IMR-90 (cell line): ENCODE data around the gene RHBDL1. TPM values are rescaled to one million over a fixed set of nuclear protein-coding genes. Genes with fewer than 3 reads are reported as not detected.

Experiments
- ATAC-seq: fragments of 200-7000 bp; cut with Tn5 transposase; 2 replicates; pipeline ENCODE4 v1.9.1; 2020; ENCODE audit warnings: low read depth, mild to moderate bottlenecking, moderate library complexity
- BruUV-seq: library from RNA; stranded (reverse); fragments of 400-500 nt; replicated peaks from 2 replicates; lab custom pipeline; 2021; lab: Mats Ljungman, UMichigan
- CTCF ChIA-PET: fragments of 300-600 bp; formaldehyde crosslinking; extraction: SDS; loops from one replicate; lab custom pipeline; 2021; ENCODE audit warnings: antibody characterized with exemption; lab: Yijun Ruan, JAX
- POLR2A ChIA-PET: fragments of 300-600 bp; sonication (Branson Sonifier 250); formaldehyde crosslinking; loops from one replicate; lab custom pipeline; 2022; ENCODE audit warnings: antibody characterized with exemption; ENCODE audit not compliant: unreplicated experiment; lab: Charles Lee
- DNase-seq: peaks from one replicate; pipeline ENCODE4 v3.0.0; 2013
- H2AFZ ChIP-seq: replicated peaks from 2 replicates; pipeline ENCODE3; 2013; ENCODE audit warnings: low read length, mild to moderate bottlenecking; ENCODE audit not compliant: poor library complexity
- H2AK5ac ChIP-seq: 2 replicates; pipeline ENCODE4 v1.6.1; 2013; ENCODE audit warnings: low read depth, low read length, inconsistent platforms
- H2AK9ac ChIP-seq: replicated peaks from 2 replicates; pipeline ENCODE3; 2013; ENCODE audit warnings: mild to moderate bottlenecking, low read depth, low read length, moderate library complexity; ENCODE audit not compliant: poor library complexity
- H2BK120ac ChIP-seq: 2 replicates; pipeline ENCODE4 v1.6.1; 2013; ENCODE audit warnings: low read depth, low read length, inconsistent platforms
- H2BK15ac ChIP-seq: 3 replicates; pipeline ENCODE4 v1.6.1; 2013; ENCODE audit warnings: low read depth, low read length, inconsistent platforms
- H2BK20ac ChIP-seq: 2 replicates; pipeline ENCODE4 v1.6.1; 2013; ENCODE audit warnings: low read depth, mild to moderate bottlenecking, inconsistent platforms, low read length, moderate library complexity
- H2BK5ac ChIP-seq: 2 replicates; pipeline ENCODE4 v1.6.1; 2013; ENCODE audit warnings: mild to moderate bottlenecking, low read depth, low read length, inconsistent platforms; ENCODE audit not compliant: poor library complexity, severe bottlenecking
- H3K14ac ChIP-seq: replicated peaks from 2 replicates; pipeline ENCODE4 v1.6.1; 2013; ENCODE audit warnings: low read depth, low read length, inconsistent platforms
- H3K18ac ChIP-seq: 2 replicates; pipeline ENCODE4 v1.6.1; 2013; ENCODE audit warnings: low read depth, low read length, control low read depth
- H3K23ac ChIP-seq: 2 replicates; pipeline ENCODE4 v1.6.1; 2013; ENCODE audit warnings: low read depth, low read length, inconsistent platforms
- H3K27ac ChIP-seq: 2 replicates; pipeline ENCODE4 v1.5.1; 2013; ENCODE audit warnings: mild to moderate bottlenecking, control low read depth, low read length; ENCODE audit not compliant: insufficient read depth
- H3K27me3 ChIP-seq: 2 replicates; pipeline ENCODE4 v1.6.1; 2013; ENCODE audit warnings: low read length; ENCODE audit not compliant: control insufficient read depth, insufficient read depth
- H3K36me3 ChIP-seq: 2 replicates; pipeline ENCODE4 v1.6.1; 2013; ENCODE audit warnings: low read length, mixed read lengths; ENCODE audit not compliant: control insufficient read depth, insufficient read depth
- H3K4ac ChIP-seq: 2 replicates; pipeline ENCODE4 v1.6.1; 2013; ENCODE audit warnings: low read depth, low read length, inconsistent platforms
- H3K4me1 ChIP-seq: 2 replicates; pipeline ENCODE4 v1.6.1; 2013; ENCODE audit warnings: low read length, mixed read lengths; ENCODE audit not compliant: control insufficient read depth, insufficient read depth
- H3K4me2 ChIP-seq: 2 replicates; pipeline ENCODE4 v1.6.1; 2013; ENCODE audit warnings: low read depth, mild to moderate bottlenecking, control low read depth, low read length, moderate library complexity
- H3K4me3 ChIP-seq: 2 replicates; pipeline ENCODE4 v1.5.1; 2013; ENCODE audit warnings: low read depth, mild to moderate bottlenecking, control low read depth, low read length, moderate library complexity; ENCODE audit not compliant: insufficient read depth
- H3K56ac ChIP-seq: 2 replicates; pipeline ENCODE4 v1.6.1; 2013; ENCODE audit warnings: low read length, inconsistent platforms; ENCODE audit not compliant: insufficient read depth; ENCODE audit errors: extremely low read depth
- H3K79me1 ChIP-seq, 2 experiments: 2 replicates each; pipeline ENCODE4 v1.6.1; 2013; ENCODE audit warnings: low read length in 2 of 2, inconsistent platforms in 1 of 2, low read depth in 1 of 2
- H3K9ac ChIP-seq: 2 replicates; pipeline ENCODE4 v1.6.1; 2013; ENCODE audit warnings: low read depth, low read length, control low read depth
- H3K9me1 ChIP-seq: 2 replicates; pipeline ENCODE4 v1.6.1; 2013; ENCODE audit warnings: low read length, inconsistent platforms; ENCODE audit not compliant: insufficient read depth
- H3K9me3 ChIP-seq: 2 replicates; pipeline ENCODE4 v1.6.1; 2013; ENCODE audit warnings: low read length; ENCODE audit not compliant: control insufficient read depth, insufficient read depth
- H4K20me1 ChIP-seq: 2 replicates; pipeline ENCODE4 v1.6.1; 2013; ENCODE audit warnings: low read length, inconsistent platforms; ENCODE audit not compliant: insufficient read depth
- H4K5ac ChIP-seq: 2 replicates; pipeline ENCODE4 v1.6.1; 2013; ENCODE audit warnings: mild to moderate bottlenecking, low read depth, low read length, control low read depth
- H4K8ac ChIP-seq, 2 experiments: 2 replicates each; pipeline ENCODE4 v1.6.1; 2013; ENCODE audit warnings: low read depth in 2 of 2, low read length in 2 of 2, control low read depth in 1 of 2, inconsistent platforms in 1 of 2
- H4K91ac ChIP-seq: 2 replicates; pipeline ENCODE4 v1.6.1; 2013; ENCODE audit warnings: low read depth, low read length, inconsistent platforms; ENCODE audit not compliant: insufficient read depth
- FOS ChIP-seq: fragments of 150-350 bp; IDR thresholded peaks from 2 replicates; pipeline ENCODE4 v1.6.1; 2016; ENCODE audit warnings: low read depth, low read length
- WGBS, 2 experiments: methylation state at CpG; one replicate each; pipeline versions ENCODE4 v1.1.5 to v1.1.7; 2013; ENCODE audit warnings: missing lambda C conversion rate in 2 of 2; ENCODE audit not compliant: insufficient read length in 1 of 2; ENCODE audit errors: extremely low coverage in 2 of 2; 5-methylcytosine and 5-hydroxymethylcytosine counted together
- dilution Hi-C: fragments of 300-500 bp; cut with HindIII; formaldehyde crosslinking; loops from one replicate; pipeline ENCODE4 v1.14.3; 2018; ENCODE audit warnings: low sequenced_read_pairs; ENCODE audit not compliant: unreplicated experiment
- in situ Hi-C: fragments of 300-500 bp; cut with MboI; formaldehyde crosslinking; loops from 3 replicates; pipeline ENCODE4 v1.14.3; 2019; ENCODE audit warnings: low sequenced_read_pairs, inconsistent platforms, mixed read lengths
- intact Hi-C: fragments of 100-400 bp; cut with micrococcal nuclease; formaldehyde crosslinking; loops from 2 replicates; pipeline ENCODE4 v1.10.0; 2022
- polyA plus RNA-seq, 3 experiments: library from polyadenylated mRNA; depleted of rRNA; stranded (reverse); fragments of >200 nt; gene quantifications; 2 replicates each; pipeline ENCODE4 v1.2.3, GENCODE V29; 2012; ENCODE audit warnings: low replicate concordance in 1 of 3
- total RNA-seq: library from RNA; depleted of rRNA; stranded (reverse); fragments of >200 nt; gene quantifications from 2 replicates; pipeline ENCODE4 v1.2.3, GENCODE V29; 2012
- TF ChIP-seq, protein P1 (sequence below): conservative IDR thresholded peaks from 2 replicates; pipeline ENCODE4 v1.5.1; 2012; ENCODE audit warnings: mild to moderate bottlenecking, low read depth, low read length, improper control_type of control experiment

Gene RHBDL1
- total and polyA plus RNA-seq, 2 of the 4 experiments (the other 2 are of a cell fraction): 0.72 to 4.1 TPM

- H3K27me3 ChIP-seq: no peaks in the 10 kb centered on the region
- H3K9me3 ChIP-seq: no peaks in the 10 kb centered on the region
- no peak overlapping the region for H3K27ac ChIP-seq
- H2BK5ac ChIP-seq: no peak overlapping the region
- no peak overlapping the region for H2AK5ac ChIP-seq
- no TSS peak for BruUV-seq
- H2AK9ac ChIP-seq: peak overlapping the region; percentile 16
- POLR2A ChIA-PET: interaction anchor here (0.5 kb wide), 1 partner anchor 102 kb away, joined by 4 read pairs; the partner anchor contains the start of gene RPUSD1
- H3K79me1 ChIP-seq: peaks cover 19 to 61% of the 10 kb centered on the region in 2 experiments
- H4K91ac ChIP-seq: no peak overlapping the region
- no peak overlapping the region for H2AFZ ChIP-seq
- no peak overlapping the region for H2BK15ac ChIP-seq
- H3K56ac ChIP-seq: no peak overlapping the region
- 94% methylated on average over 3 of the region's 10 CpGs; no CpG with 5 or more reads in 1 of the 2 experiments for WGBS, 2 experiments
- peaks cover 41% of the 10 kb centered on the region for H3K36me3 ChIP-seq
- in situ Hi-C loops (no loop called here), dilution Hi-C loops (no loop called here), intact Hi-C loops (no loop called here)
- no peak overlapping the region for H2BK120ac ChIP-seq
- H2BK20ac ChIP-seq: no peak overlapping the region
- H3K23ac ChIP-seq: no peak overlapping the region
- H3K4me2 ChIP-seq: no peak overlapping the region
- no peak for ATAC-seq
- no peak for TF ChIP-seq FOS
- TF ChIP-seq, protein P1, sequence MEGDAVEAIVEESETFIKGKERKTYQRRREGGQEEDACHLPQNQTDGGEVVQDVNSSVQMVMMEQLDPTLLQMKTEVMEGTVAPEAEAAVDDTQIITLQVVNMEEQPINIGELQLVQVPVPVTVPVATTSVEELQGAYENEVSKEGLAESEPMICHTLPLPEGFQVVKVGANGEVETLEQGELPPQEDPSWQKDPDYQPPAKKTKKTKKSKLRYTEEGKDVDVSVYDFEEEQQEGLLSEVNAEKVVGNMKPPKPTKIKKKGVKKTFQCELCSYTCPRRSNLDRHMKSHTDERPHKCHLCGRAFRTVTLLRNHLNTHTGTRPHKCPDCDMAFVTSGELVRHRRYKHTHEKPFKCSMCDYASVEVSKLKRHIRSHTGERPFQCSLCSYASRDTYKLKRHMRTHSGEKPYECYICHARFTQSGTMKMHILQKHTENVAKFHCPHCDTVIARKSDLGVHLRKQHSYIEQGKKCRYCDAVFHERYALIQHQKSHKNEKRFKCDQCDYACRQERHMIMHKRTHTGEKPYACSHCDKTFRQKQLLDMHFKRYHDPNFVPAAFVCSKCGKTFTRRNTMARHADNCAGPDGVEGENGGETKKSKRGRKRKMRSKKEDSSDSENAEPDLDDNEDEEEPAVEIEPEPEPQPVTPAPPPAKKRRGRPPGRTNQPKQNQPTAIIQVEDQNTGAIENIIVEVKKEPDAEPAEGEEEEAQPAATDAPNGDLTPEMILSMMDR: peak; percentile 35; the same call in 1 of the 2 replicates
- no peak overlapping the region for H3K9ac ChIP-seq
- CTCF ChIA-PET: no interaction called here
- peak; percentile 13 for DNase-seq
- H4K8ac ChIP-seq: no peak overlapping the region
- peaks cover 29% of the 10 kb centered on the region for H3K4me1 ChIP-seq
- peaks cover 13% of the 10 kb centered on the region for H3K9me1 ChIP-seq
- H3K4ac ChIP-seq: no peak overlapping the region
- H3K4me3 ChIP-seq: no peak overlapping the region
- H4K20me1 ChIP-seq: peaks cover 24% of the 10 kb centered on the region
- no peak overlapping the region for H3K14ac ChIP-seq
- no peak overlapping the region for H4K5ac ChIP-seq
- H3K18ac ChIP-seq: no peak overlapping the region
Observed at GRCh38 chr16:685967-686366, 10.5 kb downstream of the RHBDL1 start.
